ENCODE measurements around the gene PIGU.

GRCh38 chr20:34585019-34585418 lies 91.9 kb downstream of the PIGU start:
- TF ChIP-seq CTCF (IDR thresholded peaks at IDR 0.05) (no peak), POLR2AphosphoS5 (IDR thresholded peaks at IDR 0.05; ENCODE audit: insufficient read depth in 1 of 2, low read depth in 1 of 2) (no peak)
